Posterior vena cava (tissue), 2 donors: ENCODE results near the gene ADM2. TPM values are rescaled to one million over a fixed set of nuclear protein-coding genes. Genes with fewer than 3 reads are reported as not detected.

Experiments used
- DNase-seq: peaks from one replicate; pipeline ENCODE4 v3.0.0-alpha.2; 2020; ENCODE audit warnings: low spot score
- intact Hi-C, 2 donors: fragments of 100-400 bp; cut with DNase I; formaldehyde crosslinking; loops; one replicate each; pipeline versions ENCODE4 v1.14.1 to v1.14.2; 2022 to 2023
- total RNA-seq, 2 donors: library from RNA; stranded (reverse); fragmentation: NEBNext Ultra II Directional; extraction: Animal tissue kit (Norgen Biotek cat#: 25700); gene quantifications; one replicate each; pipeline ENCODE4 v1.2.1, GENCODE V29; 2021
- donor health status: DM: yes; HTN: yes; CAD: no.
- donor health status: DM: yes; HTN: yes; CAD: no.

ADM2 gene
- total RNA-seq, 2 donors from 2014 or later = 0.14 to 0.56 TPM

- intact Hi-C loops = no loop called here
- no peak for DNase-seq
Measured at GRCh38 chr22:50463188-50463900, 18.0 kb upstream of the ADM2 start.

- DNase-seq = no peak
Measured at GRCh38 chr22:50464451-50464850, 16.9 kb upstream of the ADM2 start.

GRCh38 chr22:50465066-50465930 is 16.0 kb upstream of the ADM2 start:
- DNase-seq = no peak
- intact Hi-C loops = loop anchor here in 1 of 2 donors (2.0 kb wide), 1 partner anchor 40 kb away; no protein-coding TSS in a partner anchor

More at GRCh38 chr22:50464451-50464850, 16.9 kb upstream of the ADM2 start:
- intact Hi-C loops = loop anchor here in 1 of 2 donors (2.0 kb wide), 1 partner anchor 40 kb away; no protein-coding TSS in a partner anchor

- intact Hi-C loops = no loop called here
- no peak for DNase-seq
Measured at GRCh38 chr22:50467341-50467740, 14.0 kb upstream of the ADM2 start.

GRCh38 chr22:50467773-50468440 is 13.4 kb upstream of the ADM2 start:
- DNase-seq = no peak
- intact Hi-C loops = no loop called here

- no peak for DNase-seq
- intact Hi-C loops = no loop called here
Measured at GRCh38 chr22:50468626-50469025, 12.7 kb upstream of the ADM2 start.

GRCh38 chr22:50469377-50470305 is 11.7 kb upstream of the ADM2 start:
- no peak for DNase-seq
- intact Hi-C loops = loop anchor here in 1 of 2 donors (10.0 kb wide), 1 partner anchor 225 kb away; the partner anchor contains the start of gene TUBGCP6

GRCh38 chr22:50470491-50470890 is 10.9 kb upstream of the ADM2 start:
- no peak for DNase-seq

GRCh38 chr22:50471197-50471847 is 10.0 kb upstream of the ADM2 start:
- DNase-seq = no peak
- intact Hi-C loops = loop anchor here in 1 of 2 donors (10.0 kb wide), 1 partner anchor 227 kb away; the partner anchor contains the start of gene TUBGCP6

More at GRCh38 chr22:50470491-50470890, 10.9 kb upstream of the ADM2 start:
- intact Hi-C loops = loop anchor here in 1 of 2 donors (10.0 kb wide), 1 partner anchor 226 kb away; the partner anchor contains the start of gene TUBGCP6

- no peak for DNase-seq
- intact Hi-C loops = loop anchor here in 1 of 2 donors (10.0 kb wide), 1 partner anchor 227 kb away; the partner anchor contains the start of gene TUBGCP6
Measured at GRCh38 chr22:50471962-50472361, 9.4 kb upstream of the ADM2 start.

- intact Hi-C loops = loop anchor here in 1 of 2 donors (10.0 kb wide), 1 partner anchor 228 kb away; the partner anchor contains the start of gene TUBGCP6
- no peak for DNase-seq
Measured at GRCh38 chr22:50473088-50473487, 8.3 kb upstream of the ADM2 start.

- intact Hi-C loops = loop anchor here in 1 of 2 donors (10.0 kb wide), 1 partner anchor 229 kb away; the partner anchor contains the start of gene TUBGCP6
- DNase-seq = no peak
Measured at GRCh38 chr22:50473855-50474671, 7.3 kb upstream of the ADM2 start.

- peak; percentile 96 for DNase-seq
- intact Hi-C loops = loop anchor here in 1 of 2 donors (10.0 kb wide), 1 partner anchor 230 kb away; the partner anchor contains the start of gene TUBGCP6
Measured at GRCh38 chr22:50474710-50475651, 6.4 kb upstream of the ADM2 start, which contains the start of gene SBF1. Gene SBF1 (minus strand): TSS chr22:50475035. CDS start chr22:50474840, 195 bp downstream.

- no peak for DNase-seq
- intact Hi-C loops = loop anchor here in 1 of 2 donors (10.0 kb wide), 1 partner anchor 231 kb away; the partner anchor contains the start of gene TUBGCP6
Measured at GRCh38 chr22:50475652-50476002, 5.7 kb upstream of the ADM2 start.

GRCh38 chr22:50476868-50477267 is 4.5 kb upstream of the ADM2 start:
- intact Hi-C loops = loop anchor here in 1 of 2 donors (10.0 kb wide), 1 partner anchor 232 kb away; the partner anchor contains the start of gene TUBGCP6

More at GRCh38 chr22:50476868-50477267, 4.5 kb upstream of the ADM2 start:
- no peak for DNase-seq
